GM19372 (cell line): ENCODE data around the gene S100A14.
"Not testable (repeated sequence)": the region's sequence is repeated elsewhere in the genome, so short reads cannot be mapped to it uniquely, and the experiment has no call there.

Experiments used
- ATAC-seq: cut with Tn5 transposase; IDR thresholded peaks from one replicate; pipeline ENCODE4 v1.9.1; 2021; ENCODE audit warnings: mild to moderate bottlenecking, low read depth, moderate library complexity; ENCODE audit not compliant: unreplicated experiment

S100A14 gene

GRCh38 chr1:153592748-153593147 is 23.4 kb downstream of the S100A14 start:
- ATAC-seq: no peak

GRCh38 chr1:153588482-153588881 is 27.6 kb downstream of the S100A14 start:
- ATAC-seq: no peak

- not testable (repeated sequence) for ATAC-seq
Observed at GRCh38 chr1:153588033-153588432, 28.1 kb downstream of the S100A14 start.

- ATAC-seq: no peak
Observed at GRCh38 chr1:153587314-153587713, 28.8 kb downstream of the S100A14 start.

- no peak for ATAC-seq
Observed at GRCh38 chr1:153586347-153586746, 29.8 kb downstream of the S100A14 start.

- no peak for ATAC-seq
Observed at GRCh38 chr1:153585006-153585405, 31.1 kb downstream of the S100A14 start.

- ATAC-seq: no peak
Observed at GRCh38 chr1:153583976-153584375, 32.1 kb downstream of the S100A14 start.

GRCh38 chr1:153583514-153583913 is 32.6 kb downstream of the S100A14 start:
- ATAC-seq: not testable (repeated sequence)

GRCh38 chr1:153582836-153583235 is 33.3 kb downstream of the S100A14 start:
- not testable (repeated sequence) for ATAC-seq

GRCh38 chr1:153578936-153579335 is 37.2 kb downstream of the S100A14 start:
- no peak for ATAC-seq

GRCh38 chr1:153578490-153578889 is 37.6 kb downstream of the S100A14 start:
- ATAC-seq: no peak

- ATAC-seq: no peak
Observed at GRCh38 chr1:153577624-153578051, 38.5 kb downstream of the S100A14 start.

GRCh38 chr1:153577138-153577537 is 39.0 kb downstream of the S100A14 start:
- ATAC-seq: no peak

- ATAC-seq: not testable (repeated sequence)
Observed at GRCh38 chr1:153575497-153575896, 40.6 kb downstream of the S100A14 start.

- not testable (repeated sequence) for ATAC-seq
Observed at GRCh38 chr1:153575081-153575491, 41.0 kb downstream of the S100A14 start.

- no peak for ATAC-seq
Observed at GRCh38 chr1:153573351-153573750, 42.8 kb downstream of the S100A14 start.

GRCh38 chr1:153572569-153573015 is 43.5 kb downstream of the S100A14 start:
- ATAC-seq: no peak

- no peak for ATAC-seq
Observed at GRCh38 chr1:153571706-153572105, 44.4 kb downstream of the S100A14 start.

- no peak for ATAC-seq
Observed at GRCh38 chr1:153570874-153571273, 45.3 kb downstream of the S100A14 start.

- ATAC-seq: no peak
Observed at GRCh38 chr1:153569465-153569864, 46.7 kb downstream of the S100A14 start.

- ATAC-seq: no peak
Observed at GRCh38 chr1:153568367-153569099, 47.6 kb downstream of the S100A14 start.

GRCh38 chr1:153567621-153568366 is 48.3 kb downstream of the S100A14 start:
- ATAC-seq: no peak
